ENCODE measurements around the gene TEX9.
"Not testable (repeated sequence)": the region's sequence is repeated elsewhere in the genome, so short reads cannot be mapped to it uniquely, and the experiment has no call there.

TEX9 gene

GRCh38 chr15:56366211-56366610 is 985 bp downstream of the TEX9 start:
- no peak for DNase-seq (ENCODE audit: low read depth)

GRCh38 chr15:56367156-56367555 is 1.9 kb downstream of the TEX9 start:
- DNase-seq (ENCODE audit: low read depth) = no peak

- DNase-seq (ENCODE audit: low read depth) = no peak
Observed at GRCh38 chr15:56369234-56369633, 4.0 kb downstream of the TEX9 start.

- DNase-seq (ENCODE audit: low read depth) = no peak
Observed at GRCh38 chr15:56371495-56372147, 6.4 kb downstream of the TEX9 start.

- not testable (repeated sequence) for DNase-seq (ENCODE audit: low read depth)
Observed at GRCh38 chr15:56374693-56375092, 9.5 kb downstream of the TEX9 start.

GRCh38 chr15:56377822-56378221 is 12.6 kb downstream of the TEX9 start:
- DNase-seq (ENCODE audit: low read depth) = not testable (repeated sequence)

GRCh38 chr15:56383010-56383409 is 17.8 kb downstream of the TEX9 start:
- DNase-seq (ENCODE audit: low read depth) = no peak

- no peak for DNase-seq (ENCODE audit: low read depth)
Observed at GRCh38 chr15:56385908-56386307, 20.7 kb downstream of the TEX9 start.

- DNase-seq (ENCODE audit: low read depth) = no peak
Observed at GRCh38 chr15:56390739-56391267, 25.6 kb downstream of the TEX9 start.

GRCh38 chr15:56393277-56393676 is 28.1 kb downstream of the TEX9 start:
- DNase-seq (ENCODE audit: low read depth) = no peak

- no peak for DNase-seq (ENCODE audit: low read depth)
Observed at GRCh38 chr15:56394909-56395308, 29.7 kb downstream of the TEX9 start.

GRCh38 chr15:56397325-56397724 is 32.1 kb downstream of the TEX9 start:
- DNase-seq (ENCODE audit: low read depth) = not testable (repeated sequence)

- not testable (repeated sequence) for DNase-seq (ENCODE audit: low read depth)
Observed at GRCh38 chr15:56399209-56399608, 34.0 kb downstream of the TEX9 start.

GRCh38 chr15:56410721-56411120 is 45.5 kb downstream of the TEX9 start:
- no peak for DNase-seq (ENCODE audit: low read depth)

- DNase-seq (ENCODE audit: low read depth) = no peak
Observed at GRCh38 chr15:56411122-56411749, 46.0 kb downstream of the TEX9 start.

GRCh38 chr15:56413114-56413733 is 48.0 kb downstream of the TEX9 start:
- DNase-seq (ENCODE audit: low read depth) = not testable (repeated sequence)

- no peak for DNase-seq (ENCODE audit: low read depth)
Observed at GRCh38 chr15:56425276-56425675, 60.0 kb downstream of the TEX9 start.

- DNase-seq (ENCODE audit: low read depth) = no peak
Observed at GRCh38 chr15:56425976-56426375, 60.8 kb downstream of the TEX9 start.

- no peak for DNase-seq (ENCODE audit: low read depth)
Observed at GRCh38 chr15:56428821-56429458, 63.7 kb downstream of the TEX9 start.

- DNase-seq (ENCODE audit: low read depth) = no peak
Observed at GRCh38 chr15:56432304-56432703, 67.1 kb downstream of the TEX9 start.

GRCh38 chr15:56440214-56440770 is 75.1 kb downstream of the TEX9 start:
- DNase-seq (ENCODE audit: low read depth) = no peak

GRCh38 chr15:56442354-56442753 is 77.1 kb downstream of the TEX9 start:
- DNase-seq (ENCODE audit: low read depth) = no peak

All from stimulated activated CD8-positive, alpha-beta memory T cell treated with anti-CD3 and anti-CD28 coated beads, Interleukin-4, amount 100 ng/mL, for 24 hours (primary cell).